ENCODE data around the gene UNC5C.

DNA sequence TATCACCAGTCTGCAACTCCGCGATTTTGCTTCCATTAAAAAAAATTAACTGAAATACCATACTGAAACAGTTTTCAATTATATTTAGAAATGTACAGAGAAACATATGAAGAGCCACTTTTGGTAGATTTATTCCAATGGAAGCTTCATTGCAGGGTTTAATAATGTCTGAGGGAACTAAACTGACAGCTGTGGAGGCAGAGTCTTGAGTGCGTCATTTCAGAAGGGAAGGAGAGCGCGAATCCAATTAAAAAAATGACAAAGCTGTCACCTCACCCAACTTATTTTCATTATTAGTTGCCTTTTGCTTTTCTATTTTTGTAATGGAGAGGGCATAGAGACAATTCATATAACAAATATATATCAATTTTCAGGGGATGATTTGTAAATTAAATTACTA lies 104.0 kb downstream of the UNC5C start:
- TF ChIP-seq POLR2A (IDR thresholded peaks at IDR 0.05) (no peak), EP300 (IDR thresholded peaks at IDR 0.05) (no peak)
- TF ChIP-seq, protein P1, sequence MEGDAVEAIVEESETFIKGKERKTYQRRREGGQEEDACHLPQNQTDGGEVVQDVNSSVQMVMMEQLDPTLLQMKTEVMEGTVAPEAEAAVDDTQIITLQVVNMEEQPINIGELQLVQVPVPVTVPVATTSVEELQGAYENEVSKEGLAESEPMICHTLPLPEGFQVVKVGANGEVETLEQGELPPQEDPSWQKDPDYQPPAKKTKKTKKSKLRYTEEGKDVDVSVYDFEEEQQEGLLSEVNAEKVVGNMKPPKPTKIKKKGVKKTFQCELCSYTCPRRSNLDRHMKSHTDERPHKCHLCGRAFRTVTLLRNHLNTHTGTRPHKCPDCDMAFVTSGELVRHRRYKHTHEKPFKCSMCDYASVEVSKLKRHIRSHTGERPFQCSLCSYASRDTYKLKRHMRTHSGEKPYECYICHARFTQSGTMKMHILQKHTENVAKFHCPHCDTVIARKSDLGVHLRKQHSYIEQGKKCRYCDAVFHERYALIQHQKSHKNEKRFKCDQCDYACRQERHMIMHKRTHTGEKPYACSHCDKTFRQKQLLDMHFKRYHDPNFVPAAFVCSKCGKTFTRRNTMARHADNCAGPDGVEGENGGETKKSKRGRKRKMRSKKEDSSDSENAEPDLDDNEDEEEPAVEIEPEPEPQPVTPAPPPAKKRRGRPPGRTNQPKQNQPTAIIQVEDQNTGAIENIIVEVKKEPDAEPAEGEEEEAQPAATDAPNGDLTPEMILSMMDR (IDR thresholded peaks at IDR 0.05), result no peak
